NOMO-1 (cell line): ENCODE measurements around the gene TMEM203.
"Not testable (repeated sequence)": the region's sequence is repeated elsewhere in the genome, so short reads cannot be mapped to it uniquely, and the experiment has no call there.

ENCODE experiments used
- DNase-seq, 2 experiments: peaks; one replicate each; lab custom pipeline; 2025; ENCODE audit not compliant: unreplicated experiment in 2 of 2; lab: John Stamatoyannopoulos, UW

The TMEM203 gene

DNA sequence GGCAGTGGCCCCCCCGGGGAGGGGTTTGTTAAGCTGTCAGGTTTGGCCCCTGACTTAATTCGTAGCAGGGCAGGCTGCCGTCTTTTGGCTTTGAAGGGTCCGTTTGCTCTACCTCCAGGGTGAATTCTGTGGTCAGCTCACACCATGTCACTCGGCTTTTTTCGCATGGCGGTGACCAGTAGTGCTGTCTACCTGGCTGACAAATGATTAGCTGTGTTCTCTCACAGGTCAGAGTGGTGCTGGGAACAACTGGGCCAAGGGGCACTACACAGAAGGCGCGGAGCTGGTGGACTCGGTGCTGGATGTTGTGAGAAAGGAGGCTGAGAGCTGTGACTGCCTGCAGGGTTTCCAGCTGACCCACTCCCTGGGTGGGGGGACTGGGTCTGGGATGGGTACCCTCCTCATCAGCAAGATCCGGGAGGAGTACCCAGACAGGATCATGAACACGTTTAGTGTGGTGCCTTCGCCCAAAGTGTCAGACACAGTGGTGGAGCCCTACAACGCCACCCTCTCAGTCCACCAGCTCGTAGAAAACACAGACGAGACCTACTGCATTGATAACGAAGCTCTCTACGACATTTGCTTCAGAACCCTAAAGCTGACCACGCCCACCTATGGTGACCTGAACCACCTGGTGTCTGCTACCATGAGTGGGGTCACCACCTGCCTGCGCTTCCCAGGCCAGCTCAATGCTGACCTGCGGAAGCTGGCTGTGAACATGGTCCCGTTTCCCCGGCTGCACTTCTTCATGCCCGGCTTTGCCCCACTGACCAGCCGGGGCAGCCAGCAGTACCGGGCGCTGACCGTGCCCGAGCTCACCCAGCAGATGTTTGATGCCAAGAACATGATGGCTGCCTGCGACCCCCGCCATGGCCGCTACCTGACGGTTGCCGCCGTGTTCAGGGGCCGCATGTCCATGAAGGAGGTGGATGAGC lies 37.1 kb upstream of the TMEM203 start:
- DNase-seq, result no peak

DNA sequence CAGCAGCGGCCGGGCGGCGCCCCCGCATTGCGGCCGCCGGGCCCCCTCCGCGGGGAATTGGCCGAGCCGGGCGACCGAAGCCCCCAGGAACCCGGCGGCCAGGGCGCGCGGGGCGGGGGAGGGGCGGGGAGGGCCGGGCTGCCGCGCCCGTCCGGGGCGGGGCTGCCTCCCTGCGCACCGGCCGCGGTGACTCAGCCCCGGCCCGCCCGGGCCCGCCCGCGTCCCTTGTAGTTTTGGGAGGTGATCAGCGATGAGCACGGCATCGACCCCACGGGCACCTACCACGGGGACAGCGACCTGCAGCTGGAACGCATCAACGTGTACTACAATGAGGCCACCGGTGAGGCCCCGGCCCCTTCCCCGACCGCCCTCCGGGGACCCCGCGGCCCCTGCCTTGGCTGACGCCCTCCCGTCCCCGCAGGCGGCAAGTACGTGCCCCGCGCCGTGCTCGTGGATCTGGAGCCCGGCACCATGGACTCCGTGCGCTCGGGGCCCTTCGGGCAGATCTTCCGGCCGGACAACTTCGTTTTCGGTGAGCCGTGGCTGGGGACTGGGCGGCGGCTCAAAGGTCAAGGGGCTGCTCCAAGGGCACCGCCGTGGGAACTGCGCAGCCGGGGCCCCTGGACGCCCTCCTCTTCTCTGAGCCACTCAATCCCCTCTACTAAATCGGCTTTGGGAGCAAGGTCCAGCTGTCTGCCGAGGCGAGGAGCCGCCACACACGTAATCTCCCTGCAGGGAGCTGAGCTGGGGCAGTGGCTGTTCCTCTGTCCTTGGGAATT lies 36.2 kb upstream of the TMEM203 start:
- peak; percentile 47 to 74 for DNase-seq

GRCh38 chr9:137240841-137241489 lies 35.5 kb upstream of the TMEM203 start, which contains the start of gene TUBB4B:
TUBB4B (plus strand) TSS chr9:137241287; CDS start chr9:137241361, 74 bp downstream.
- peak; percentile 100 for DNase-seq

- DNase-seq, result peak; percentile 85 to 88
Observed at GRCh38 chr9:137240318-137240840, 34.9 kb upstream of the TMEM203 start.

GRCh38 chr9:137239541-137240200 lies 34.2 kb upstream of the TMEM203 start:
- DNase-seq, result not testable (repeated sequence)

- no peak for DNase-seq
Observed at GRCh38 chr9:137237759-137238726, 32.6 kb upstream of the TMEM203 start.

DNA sequence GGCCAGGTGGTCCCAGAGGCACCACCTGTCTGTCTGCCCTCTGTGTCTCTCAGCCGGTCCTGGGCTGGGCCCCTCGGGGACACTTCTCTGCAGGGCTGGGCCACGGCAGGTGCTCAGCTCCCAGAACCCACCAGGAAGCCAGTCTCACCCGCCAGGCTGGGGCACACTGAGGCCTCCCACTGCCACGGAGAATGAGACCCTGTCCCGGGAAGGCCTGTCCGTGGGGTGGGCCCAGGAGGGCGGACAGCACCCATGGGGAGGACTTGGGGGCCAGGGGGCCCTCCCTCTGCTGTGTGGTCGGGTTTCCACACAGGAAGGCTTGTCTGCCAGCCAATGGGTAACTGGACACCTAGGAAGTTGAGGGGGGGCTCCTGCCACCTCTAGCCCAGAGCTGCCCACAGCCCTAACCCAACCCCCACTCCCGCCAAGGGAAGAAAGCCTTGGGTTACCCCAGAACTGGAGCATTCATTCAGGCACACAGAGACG lies 31.5 kb upstream of the TMEM203 start:
- no peak for DNase-seq

DNA sequence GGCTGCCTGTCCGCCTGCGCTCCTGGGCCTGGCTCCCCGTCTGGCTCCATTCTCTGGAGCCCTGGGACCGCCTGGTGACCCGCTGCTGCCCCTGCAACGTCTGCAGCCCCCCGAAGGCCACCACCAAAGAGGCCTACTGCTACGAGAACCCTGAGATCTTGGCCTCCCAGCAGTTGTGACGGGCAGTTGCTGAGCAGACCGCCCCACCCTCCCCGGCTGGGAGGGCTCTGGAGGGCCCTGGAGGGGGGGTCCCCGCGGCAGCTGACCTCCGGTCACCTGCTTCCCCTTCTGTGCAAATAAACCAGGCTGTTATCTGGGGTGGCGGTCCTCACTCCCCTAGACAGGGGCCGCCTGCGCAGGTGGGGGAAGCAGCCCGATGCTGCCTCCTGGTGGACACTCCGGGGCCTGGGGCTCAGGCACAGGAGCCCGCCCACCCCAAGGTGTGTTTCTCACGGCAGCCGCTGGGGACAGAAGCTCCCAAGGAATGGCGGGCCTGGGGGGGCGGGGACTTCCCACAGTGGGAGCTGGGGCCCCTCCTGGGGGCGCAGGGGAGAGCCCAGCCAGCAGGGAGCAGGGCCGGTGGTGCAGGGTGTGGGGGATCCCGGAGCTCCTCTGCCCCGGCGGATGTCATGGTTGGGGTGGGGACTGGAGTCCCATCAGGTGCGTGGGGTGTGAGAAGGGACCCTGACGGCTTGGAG lies 30.9 kb upstream of the TMEM203 start:
- DNase-seq, result peak; percentile 80 to 93

GRCh38 chr9:137235424-137236237 lies 30.2 kb upstream of the TMEM203 start:
- DNase-seq, result no peak

DNA sequence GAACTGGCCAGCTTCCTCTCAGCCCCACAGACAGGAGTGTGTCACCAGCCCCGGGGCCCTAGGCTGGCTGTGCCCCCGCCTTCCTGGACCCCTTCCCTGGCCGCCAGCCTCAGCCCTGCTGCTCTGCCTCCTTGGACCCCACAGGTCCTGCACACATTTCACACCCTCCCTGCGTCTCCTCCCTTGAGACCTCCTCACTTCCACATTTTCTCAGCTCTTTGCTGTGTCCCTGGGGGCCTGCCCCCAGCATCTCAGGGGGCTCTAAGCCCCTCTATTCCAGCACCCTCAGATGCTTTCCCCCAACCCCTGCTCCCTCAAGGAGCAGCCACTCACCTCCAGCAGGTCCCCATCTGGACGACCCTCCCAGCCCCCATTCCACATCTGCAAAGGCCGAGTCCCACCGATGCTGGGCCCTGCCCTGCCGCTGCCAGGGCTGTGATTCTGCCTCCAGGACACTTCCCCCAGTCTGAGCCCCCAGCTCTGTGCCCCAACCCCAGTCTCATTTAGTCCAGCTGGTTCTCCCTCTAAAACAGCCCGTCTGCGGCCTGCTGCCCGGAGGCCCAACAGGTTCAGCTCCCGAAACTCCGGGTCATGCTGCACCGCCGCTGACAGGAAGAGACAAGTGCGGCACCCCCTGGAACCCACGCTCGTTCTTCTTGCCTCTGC lies 29.4 kb upstream of the TMEM203 start:
- no peak for DNase-seq

GRCh38 chr9:137234055-137234697 lies 28.7 kb upstream of the TMEM203 start:
- no peak for DNase-seq

GRCh38 chr9:137233143-137233980 lies 27.9 kb upstream of the TMEM203 start:
- no peak for DNase-seq

DNA sequence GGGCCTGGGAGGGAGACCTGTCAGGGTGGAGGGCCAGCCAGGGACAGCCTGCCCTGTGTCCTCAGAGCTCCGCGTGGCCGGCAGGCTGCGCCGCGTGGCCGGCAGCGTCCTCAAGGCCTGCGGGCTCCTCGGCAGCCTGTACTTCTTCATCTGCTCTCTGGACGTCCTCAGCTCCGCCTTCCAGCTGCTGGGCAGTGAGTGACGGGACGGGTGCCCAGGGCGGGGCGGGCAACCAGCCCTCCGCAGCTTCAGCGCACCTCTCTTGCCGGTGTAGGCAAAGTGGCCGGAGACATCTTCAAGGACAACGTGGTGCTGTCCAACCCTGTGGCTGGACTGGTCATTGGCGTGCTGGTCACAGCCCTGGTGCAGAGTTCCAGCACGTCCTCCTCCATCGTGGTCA lies 27.1 kb upstream of the TMEM203 start:
- no peak for DNase-seq

DNA sequence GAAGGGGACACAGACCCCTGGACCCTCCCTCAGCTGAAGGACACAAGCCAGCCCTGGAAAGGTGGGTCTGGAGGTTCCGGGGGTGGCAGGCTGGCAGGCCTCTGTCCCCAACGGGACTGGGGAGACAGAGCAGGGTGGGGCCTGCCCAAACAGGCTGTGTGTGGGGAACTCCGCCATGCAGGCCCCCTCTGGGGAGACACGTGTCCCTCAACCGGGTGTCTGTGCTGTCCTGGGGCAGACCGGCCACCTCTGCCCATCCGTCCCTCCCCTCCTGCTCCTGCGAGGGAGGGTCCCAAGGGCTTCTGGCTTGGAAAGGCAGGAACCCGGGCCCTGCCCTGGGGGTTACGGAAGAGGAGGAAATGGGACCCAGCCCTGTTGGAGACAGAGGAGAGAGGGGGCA lies 26.7 kb upstream of the TMEM203 start:
- no peak for DNase-seq

GRCh38 chr9:137231372-137232039 lies 26.1 kb upstream of the TMEM203 start:
- no peak for DNase-seq
